Fibroblast of pulmonary artery (primary cell): Measurements from ENCODE around the gene VAMP3.
"Not testable (repeated sequence)": the region's sequence is repeated elsewhere in the genome, so short reads cannot be mapped to it uniquely, and the experiment has no call there.

Experiments used
- DNase-seq: peaks from one replicate; pipeline ENCODE4 v3.0.0-alpha.2; 2010; ENCODE audit warnings: low read depth
- H3K4me3 ChIP-seq: replicated peaks from 2 replicates; pipeline ENCODE4 v1.5.1; 2011; ENCODE audit warnings: low read depth, mild to moderate bottlenecking, control low read depth, low read length, moderate library complexity
- CTCF ChIP-seq: IDR thresholded peaks from 2 replicates; pipeline ENCODE4 v1.5.1; 2011; ENCODE audit warnings: mild to moderate bottlenecking, control low read depth, low read length, inconsistent platforms; ENCODE audit errors: missing control alignments

Gene VAMP3

GRCh38 chr1:7784492-7785071 is 13.5 kb downstream of the VAMP3 start:
- DNase-seq: no peak
- H3K4me3 ChIP-seq: peak overlapping the region; percentile 43
- no peak for TF ChIP-seq CTCF

GRCh38 chr1:7785108-7785507 is 14.0 kb downstream of the VAMP3 start:
- H3K4me3 ChIP-seq: no peak overlapping the region
- no peak for DNase-seq
- no peak for TF ChIP-seq CTCF

- DNase-seq: no peak
- no peak overlapping the region for H3K4me3 ChIP-seq
- TF ChIP-seq CTCF: no peak
These were observed 15.7 kb downstream of the VAMP3 start for GRCh38 chr1:7786795-7787194.

- no peak for DNase-seq
- H3K4me3 ChIP-seq: no peak overlapping the region
- TF ChIP-seq CTCF: no peak
These were observed 18.7 kb downstream of the VAMP3 start for GRCh38 chr1:7789828-7790227.

GRCh38 chr1:7791027-7791426 is 19.9 kb downstream of the VAMP3 start:
- DNase-seq, H3K4me3 ChIP-seq: not testable (repeated sequence)

GRCh38 chr1:7795406-7795805 is 24.3 kb downstream of the VAMP3 start:
- TF ChIP-seq CTCF: no peak
- no peak for DNase-seq
- no peak overlapping the region for H3K4me3 ChIP-seq

GRCh38 chr1:7805460-7805859 is 34.4 kb downstream of the VAMP3 start:
- H3K4me3 ChIP-seq: no peak overlapping the region
- no peak for DNase-seq
- TF ChIP-seq CTCF: no peak
